ENCODE measurements around the gene PRSS27.

The PRSS27 gene

GRCh38 chr16:2743007-2743810 is 23.2 kb upstream of the PRSS27 start:
- no peak for TF ChIP-seq Cebpa-rat (IDR thresholded peaks at IDR 0.05)
- no peak overlapping the region for H3K4me3 ChIP-seq
- 0 out of 2 replicates have a peak overlapping the region, but pooled peaks have one; percentile 31 for H3K9ac ChIP-seq
- H3K27ac ChIP-seq, result no peak overlapping the region
- no peaks in the 10 kb centered on the region for H4K20me1 ChIP-seq
- no peaks in the 10 kb centered on the region for H3K27me3 ChIP-seq
- peaks cover 7% of the 10 kb centered on the region for H3K4me1 ChIP-seq
- H3K36me3 ChIP-seq, result no peaks in the 10 kb centered on the region
- H3K9me3 ChIP-seq, result no peaks in the 10 kb centered on the region
- no peak overlapping the region for H3K4me2 ChIP-seq

- no peaks in the 10 kb centered on the region for H3K27me3 ChIP-seq
- H3K4me1 ChIP-seq, result peaks cover 7% of the 10 kb centered on the region
- H3K27ac ChIP-seq, result no peak overlapping the region
- TF ChIP-seq Cebpa-rat (IDR thresholded peaks at IDR 0.05), result no peak
- H3K9me3 ChIP-seq, result no peaks in the 10 kb centered on the region
- H4K20me1 ChIP-seq, result no peaks in the 10 kb centered on the region
- no peak overlapping the region for H3K4me3 ChIP-seq
- no peaks in the 10 kb centered on the region for H3K36me3 ChIP-seq
- H3K4me2 ChIP-seq, result no peak overlapping the region
- H3K9ac ChIP-seq, result no peak overlapping the region
These were observed 22.4 kb upstream of the PRSS27 start for GRCh38 chr16:2742323-2743006.

- Histone ChIP-seq H3K27ac (no peak overlapping the region), H3K9me3 (no peaks in the 10 kb centered on the region), H4K20me1 (no peaks in the 10 kb centered on the region), H3K36me3 (no peaks in the 10 kb centered on the region), H3K4me2 (no peak overlapping the region), H3K27me3 (no peaks in the 10 kb centered on the region), H3K4me1 (peaks cover 7% of the 10 kb centered on the region), H3K4me3 (no peak overlapping the region), H3K9ac (no peak overlapping the region)
- TF ChIP-seq Cebpa-rat (IDR thresholded peaks at IDR 0.05), result no peak
These were observed 21.1 kb upstream of the PRSS27 start for GRCh38 chr16:2741168-2741567.

- no peaks in the 10 kb centered on the region for H3K36me3 ChIP-seq
- no peaks in the 10 kb centered on the region for H3K27me3 ChIP-seq
- H3K27ac ChIP-seq, result no peak overlapping the region
- peaks cover 7% of the 10 kb centered on the region for H3K4me1 ChIP-seq
- no peak overlapping the region for H3K4me2 ChIP-seq
- H4K20me1 ChIP-seq, result no peaks in the 10 kb centered on the region
- H3K9ac ChIP-seq, result no peak overlapping the region
- no peak overlapping the region for H3K4me3 ChIP-seq
- TF ChIP-seq Cebpa-rat (IDR thresholded peaks at IDR 0.05), result no peak
- no peaks in the 10 kb centered on the region for H3K9me3 ChIP-seq
These were observed 20.5 kb upstream of the PRSS27 start for GRCh38 chr16:2740476-2740875.

GRCh38 chr16:2739625-2740430 is 19.8 kb upstream of the PRSS27 start:
- Histone ChIP-seq H3K9me3 (no peaks in the 10 kb centered on the region), H3K4me1 (peaks cover 11% of the 10 kb centered on the region), H3K27ac (0 out of 2 replicates have a peak overlapping the region, but pooled peaks have one; percentile 44), H3K27me3 (no peaks in the 10 kb centered on the region), H3K4me3 (no peak overlapping the region), H3K9ac (peak overlapping the region; percentile 48), H3K36me3 (no peaks in the 10 kb centered on the region), H4K20me1 (no peaks in the 10 kb centered on the region), H3K4me2 (no peak overlapping the region)
- TF ChIP-seq Cebpa-rat (IDR thresholded peaks at IDR 0.05), result no peak

- H3K4me2 ChIP-seq, result no peak overlapping the region
- H3K9ac ChIP-seq, result no peak overlapping the region
- H3K9me3 ChIP-seq, result no peaks in the 10 kb centered on the region
- H3K4me3 ChIP-seq, result no peak overlapping the region
- no peaks in the 10 kb centered on the region for H3K27me3 ChIP-seq
- H3K36me3 ChIP-seq, result no peaks in the 10 kb centered on the region
- no peaks in the 10 kb centered on the region for H4K20me1 ChIP-seq
- H3K27ac ChIP-seq, result no peak overlapping the region
- TF ChIP-seq Cebpa-rat (IDR thresholded peaks at IDR 0.05), result no peak
- peaks cover 11% of the 10 kb centered on the region for H3K4me1 ChIP-seq
These were observed 18.6 kb upstream of the PRSS27 start for GRCh38 chr16:2738615-2739014.

- H3K4me1 ChIP-seq, result peaks cover 11% of the 10 kb centered on the region
- no peak overlapping the region for H3K9ac ChIP-seq
- H3K4me2 ChIP-seq, result no peak overlapping the region
- H3K4me3 ChIP-seq, result no peak overlapping the region
- H3K27me3 ChIP-seq, result no peaks in the 10 kb centered on the region
- no peak for TF ChIP-seq Cebpa-rat (IDR thresholded peaks at IDR 0.05)
- H4K20me1 ChIP-seq, result no peaks in the 10 kb centered on the region
- no peaks in the 10 kb centered on the region for H3K9me3 ChIP-seq
- H3K36me3 ChIP-seq, result no peaks in the 10 kb centered on the region
- H3K27ac ChIP-seq, result no peak overlapping the region
These were observed 17.9 kb upstream of the PRSS27 start for GRCh38 chr16:2737895-2738418.

- no peaks in the 10 kb centered on the region for H3K36me3 ChIP-seq
- H4K20me1 ChIP-seq, result no peaks in the 10 kb centered on the region
- H3K27me3 ChIP-seq, result no peaks in the 10 kb centered on the region
- H3K4me1 ChIP-seq, result peaks cover 11% of the 10 kb centered on the region
- no peak overlapping the region for H3K4me2 ChIP-seq
- no peak overlapping the region for H3K4me3 ChIP-seq
- no peak overlapping the region for H3K9ac ChIP-seq
- H3K27ac ChIP-seq, result no peak overlapping the region
- TF ChIP-seq Cebpa-rat (IDR thresholded peaks at IDR 0.05), result no peak
- H3K9me3 ChIP-seq, result no peaks in the 10 kb centered on the region
These were observed 17.2 kb upstream of the PRSS27 start for GRCh38 chr16:2737238-2737605.

DNA sequence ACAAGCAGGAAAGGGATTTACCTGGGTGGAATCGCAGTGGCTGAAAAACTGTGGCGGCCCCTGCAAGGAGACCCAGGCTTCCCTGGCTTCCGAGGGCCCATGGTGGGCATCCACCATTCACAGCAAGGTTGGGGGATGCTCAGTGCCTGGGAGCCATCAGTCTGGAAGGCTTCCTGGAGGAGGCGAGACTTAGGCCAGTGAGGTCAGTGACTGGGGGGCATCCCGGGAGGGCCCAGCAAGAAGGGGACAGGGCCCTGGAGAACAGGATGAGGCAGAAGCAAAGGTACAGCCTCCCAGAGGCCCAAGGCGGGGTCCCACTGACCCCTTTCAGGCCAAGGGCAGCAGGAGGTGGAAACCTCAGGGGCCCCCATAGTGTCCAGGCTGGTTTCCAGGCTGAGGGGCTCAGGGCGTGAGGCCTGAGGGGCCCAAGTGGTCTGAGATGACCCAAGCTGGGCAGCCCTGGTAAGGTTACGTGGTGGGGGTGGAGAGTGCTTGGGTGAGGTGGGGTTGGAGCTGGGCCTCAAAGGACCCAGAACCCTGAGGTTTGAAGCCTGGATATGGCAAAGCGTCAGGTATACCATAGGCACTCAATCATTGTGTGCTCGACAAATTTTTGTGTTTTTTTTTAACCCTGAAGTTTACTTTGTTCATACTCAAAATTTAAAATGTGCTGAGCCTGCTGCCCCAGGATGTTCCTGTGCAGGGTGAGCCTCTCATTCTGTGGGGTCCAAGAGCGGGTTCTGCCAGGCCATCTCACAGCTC is 16.6 kb upstream of the PRSS27 start:
- Histone ChIP-seq H4K20me1 (no peaks in the 10 kb centered on the region), H3K9ac (no peak overlapping the region)

More for the DNA sequence above, 16.6 kb upstream of the PRSS27 start:
- H3K27ac ChIP-seq, result no peak overlapping the region
- no peaks in the 10 kb centered on the region for H3K27me3 ChIP-seq
- H3K4me3 ChIP-seq, result no peak overlapping the region
- no peak for TF ChIP-seq Cebpa-rat (IDR thresholded peaks at IDR 0.05)
- no peak overlapping the region for H3K4me2 ChIP-seq
- H3K9me3 ChIP-seq, result no peaks in the 10 kb centered on the region
- H3K36me3 ChIP-seq, result no peaks in the 10 kb centered on the region
- H3K4me1 ChIP-seq, result peaks cover 11% of the 10 kb centered on the region

Data from BLaER1 (cell line).